Endothelial cell of umbilical vein (primary cell): ENCODE measurements around the gene RPRML.

ENCODE experiments used
- CTCF ChIP-seq, 2 donors: IDR thresholded peaks; 1 replicate in 1 of 2; 2 replicates in 1 of 2; pipeline ENCODE4 v1.5.1; 2011; ENCODE audit warnings: low read length in 2 of 2, mild to moderate bottlenecking in 2 of 2, moderate library complexity in 2 of 2, control low read depth in 1 of 2, inconsistent platforms in 1 of 2, low read depth in 1 of 2; ENCODE audit not compliant: insufficient read depth in 1 of 2; ENCODE audit errors: extremely low read depth in 1 of 2
- EZH2 ChIP-seq: IDR thresholded peaks from 2 replicates; pipeline ENCODE4 v1.6.1; 2012; ENCODE audit warnings: borderline replicate concordance, low read depth, mild to moderate bottlenecking, moderate library complexity, low read length, inconsistent platforms; ENCODE audit not compliant: severe bottlenecking
- FOS ChIP-seq: IDR thresholded peaks from 2 replicates; pipeline ENCODE4 v1.6.1; 2011; ENCODE audit warnings: mild to moderate bottlenecking, low read length, moderate library complexity, borderline replicate concordance; ENCODE audit not compliant: insufficient read depth
- POLR2AphosphoS5 ChIP-seq: IDR thresholded peaks from 2 replicates; pipeline ENCODE4 v1.6.1; 2012; ENCODE audit warnings: low read depth, mild to moderate bottlenecking, control low read depth, low read length, moderate library complexity; ENCODE audit not compliant: insufficient read depth

- no peak for TF ChIP-seq CTCF (IDR thresholded peaks at IDR 0.05; ENCODE audit: extremely low read depth in 1 of 2, insufficient read depth in 1 of 2, low read depth in 1 of 2, low read length in 2 of 2)
- TF ChIP-seq EZH2, result no peak
- no peak for TF ChIP-seq POLR2AphosphoS5
- TF ChIP-seq FOS, result no peak
Observed at GRCh38 chr17:46977750-46978488, 1.1 kb downstream of the RPRML start.
